Breast epithelium (tissue), 4 donors: ENCODE measurements around the gene EP400. TPM values are rescaled to one million over a fixed set of nuclear protein-coding genes. Genes with fewer than 3 reads are reported as not detected.

ENCODE experiments used
- DNase-seq, 2 donors: peaks; one replicate each; pipeline ENCODE4 v3.0.0-alpha.2; 2019; ENCODE audit warnings: low spot score in 2 of 2
- H3K27ac ChIP-seq, 2 donors: fragments of 200-600 bp; sonication (generic) in 1 of 2; one replicate each; pipeline ENCODE4 v1.5.1; 2016 to 2019; ENCODE audit warnings: mild to moderate bottlenecking in 1 of 2
- H3K27me3 ChIP-seq, 2 donors: fragments of 200-600 bp; sonication (generic) in 1 of 2; one replicate each; pipeline versions ENCODE4 v1.5.1 to v1.6.0; 2017 to 2019; ENCODE audit warnings: control low read depth in 1 of 2, mild to moderate bottlenecking in 1 of 2
- H3K36me3 ChIP-seq: fragments of 200-600 bp; one replicate; pipeline ENCODE4 v1.5.1; 2019
- H3K4me1 ChIP-seq, 2 donors: fragments of 200-600 bp; sonication (generic); one replicate each; pipeline ENCODE4 v1.5.1; 2016 to 2019; ENCODE audit warnings: control low read depth in 1 of 2
- H3K4me3 ChIP-seq, 3 donors: fragments of 200-600 bp; sonication (generic); 1 replicate in 2 of 3; 2 replicates in 1 of 3; pipeline ENCODE4 v1.5.1; 2016 to 2019; ENCODE audit warnings: mild to moderate bottlenecking in 3 of 3, moderate library complexity in 2 of 3
- H3K9me3 ChIP-seq, 2 donors: fragments of 200-600 bp; sonication (generic) in 1 of 2; one replicate each; pipeline ENCODE4 v1.5.1; 2016 to 2019; ENCODE audit warnings: control low read depth in 1 of 2
- CTCF ChIP-seq, 3 donors: fragments of 450-650 bp; IDR thresholded peaks; one replicate each; pipeline ENCODE4 v1.5.1; 2016 to 2017; ENCODE audit warnings: antibody characterized with exemption in 3 of 3, mild to moderate bottlenecking in 3 of 3, moderate library complexity in 3 of 3
- POLR2A ChIP-seq: fragments of 450-650 bp; IDR thresholded peaks from one replicate; pipeline ENCODE4 v1.6.1; 2016; ENCODE audit warnings: antibody characterized with exemption, mild to moderate bottlenecking, moderate library complexity
- POLR2AphosphoS5 ChIP-seq, 3 donors: sonication (generic); formaldehyde crosslinking; IDR thresholded peaks; one replicate each; pipeline ENCODE4 v1.6.1; 2017; ENCODE audit warnings: antibody characterized with exemption in 3 of 3
- intact Hi-C: fragments of 100-400 bp; cut with DNase I; formaldehyde crosslinking; loops from one replicate; pipeline ENCODE4 v1.15.1; 2023; ENCODE audit warnings: low total_unique reads
- total RNA-seq, 3 donors: library from RNA; depleted of rRNA; stranded (reverse); fragments of >200 nt; gene quantifications; one replicate each; pipeline ENCODE4 v1.1.0, GENCODE V29; 2016

EP400 gene
- total RNA-seq, 3 donors from 2014 or later = 20.3 to 27.2 (median 24.4) TPM

- intact Hi-C loops = loop anchor here (5.0 kb wide), 1 partner anchor 568 kb away; no protein-coding TSS in a partner anchor
- DNase-seq = no peak
- H3K36me3 ChIP-seq = peaks cover 5% of the 10 kb centered on the region
These were observed 124.5 kb downstream of the EP400 start for GRCh38 chr12:132074216-132074615.

GRCh38 chr12:132075026-132075713 lies 125.4 kb downstream of the EP400 start:
- no peak for TF ChIP-seq POLR2A
- no peak for TF ChIP-seq POLR2AphosphoS5 (IDR thresholded peaks at IDR 0.05)
- TF ChIP-seq CTCF (IDR thresholded peaks at IDR 0.05) = no peak
- peaks cover 5% of the 10 kb centered on the region for H3K36me3 ChIP-seq
- H3K4me3 ChIP-seq = no peak overlapping the region
- H3K27ac ChIP-seq = no peak overlapping the region
- no peaks in the 10 kb centered on the region for H3K27me3 ChIP-seq
- no peak for DNase-seq
- intact Hi-C loops = no loop called here
- no peaks in the 10 kb centered on the region for H3K9me3 ChIP-seq
- H3K4me1 ChIP-seq = no peaks in the 10 kb centered on the region

More at GRCh38 chr12:132074216-132074615, 124.5 kb downstream of the EP400 start:
- TF ChIP-seq CTCF (IDR thresholded peaks at IDR 0.05) = no peak
- TF ChIP-seq POLR2AphosphoS5 (IDR thresholded peaks at IDR 0.05) = no peak
- no peak for TF ChIP-seq POLR2A
- Histone ChIP-seq H3K27me3 (no peaks in the 10 kb centered on the region), H3K27ac (no peak overlapping the region), H3K4me1 (no peaks in the 10 kb centered on the region), H3K9me3 (no peaks in the 10 kb centered on the region), H3K4me3 (no peak overlapping the region)

GRCh38 chr12:132075714-132076553 lies 126.2 kb downstream of the EP400 start:
- H3K4me1 ChIP-seq = no peaks in the 10 kb centered on the region
- TF ChIP-seq POLR2AphosphoS5 (IDR thresholded peaks at IDR 0.05) (no peak), POLR2A (no peak), CTCF (IDR thresholded peaks at IDR 0.05) (no peak)
- H3K27me3 ChIP-seq = no peaks in the 10 kb centered on the region
- no peaks in the 10 kb centered on the region for H3K9me3 ChIP-seq
- H3K27ac ChIP-seq = no peak overlapping the region
- no peak overlapping the region for H3K4me3 ChIP-seq
- H3K36me3 ChIP-seq = peaks cover 5% of the 10 kb centered on the region
- no peak for DNase-seq
- intact Hi-C loops = no loop called here

GRCh38 chr12:132076711-132077110 lies 127.0 kb downstream of the EP400 start:
- H3K4me3 ChIP-seq = no peak overlapping the region
- intact Hi-C loops = no loop called here
- no peaks in the 10 kb centered on the region for H3K27me3 ChIP-seq
- DNase-seq = no peak
- no peaks in the 10 kb centered on the region for H3K9me3 ChIP-seq
- no peaks in the 10 kb centered on the region for H3K36me3 ChIP-seq
- no peak overlapping the region for H3K27ac ChIP-seq
- TF ChIP-seq CTCF (IDR thresholded peaks at IDR 0.05) = no peak
- TF ChIP-seq POLR2AphosphoS5 (IDR thresholded peaks at IDR 0.05) = no peak
- no peak for TF ChIP-seq POLR2A
- no peaks in the 10 kb centered on the region for H3K4me1 ChIP-seq
